Fibroblast of skin of back (primary cell): ENCODE results near the gene NQO2.
"Not testable (repeated sequence)": the region's sequence is repeated elsewhere in the genome, so short reads cannot be mapped to it uniquely, and the experiment has no call there.

ENCODE experiments used
- DNase-seq: peaks from one replicate; pipeline ENCODE4 v3.0.0-alpha.2; 2013

Gene NQO2

GRCh38 chr6:3014675-3015066, 15.0 kb downstream of the NQO2 start:
- no peak for DNase-seq

GRCh38 chr6:3015144-3015543, 15.4 kb downstream of the NQO2 start:
- DNase-seq = no peak

GRCh38 chr6:3016473-3017280, 17.0 kb downstream of the NQO2 start:
- DNase-seq = no peak

GRCh38 chr6:3017304-3017703, 17.6 kb downstream of the NQO2 start:
- no peak for DNase-seq

- DNase-seq = no peak
Measured at GRCh38 chr6:3019065-3019464, 19.4 kb downstream of the NQO2 start.

GRCh38 chr6:3019749-3020320, 20.1 kb downstream of the NQO2 start:
- DNase-seq = no peak

- DNase-seq = not testable (repeated sequence)
Measured at GRCh38 chr6:3020976-3021598, 21.4 kb downstream of the NQO2 start.

- DNase-seq = no peak
Measured at GRCh38 chr6:3022765-3023662, 23.3 kb downstream of the NQO2 start.

- peak; percentile 97 for DNase-seq
Measured at GRCh38 chr6:3023663-3024483, 24.2 kb downstream of the NQO2 start.

GRCh38 chr6:3026791-3027626, 27.3 kb downstream of the NQO2 start:
- DNase-seq = peak; percentile 67

- not testable (repeated sequence) for DNase-seq
Measured at GRCh38 chr6:3028156-3028555, 28.5 kb downstream of the NQO2 start.

- DNase-seq = no peak
Measured at GRCh38 chr6:3031857-3032640, 32.4 kb downstream of the NQO2 start.

- no peak for DNase-seq
Measured at GRCh38 chr6:3032986-3033385, 33.3 kb downstream of the NQO2 start.

GRCh38 chr6:3033652-3034051, 34.0 kb downstream of the NQO2 start:
- DNase-seq = no peak

- no peak for DNase-seq
Measured at GRCh38 chr6:3035397-3035796, 35.7 kb downstream of the NQO2 start.

- no peak for DNase-seq
Measured at GRCh38 chr6:3036861-3037637, 37.4 kb downstream of the NQO2 start.

- no peak for DNase-seq
Measured at GRCh38 chr6:3037638-3038365, 38.1 kb downstream of the NQO2 start.

- no peak for DNase-seq
Measured at GRCh38 chr6:3039384-3039783, 39.7 kb downstream of the NQO2 start.

GRCh38 chr6:3041147-3041546, 41.5 kb downstream of the NQO2 start:
- no peak for DNase-seq
